Mesothelial cell of epicardium (in vitro differentiated cells): ENCODE results near the gene FNIP2. TPM values are rescaled to one million over a fixed set of nuclear protein-coding genes. Genes with fewer than 3 reads are reported as not detected.

Experiments
- DNase-seq, 2 experiments: peaks; one replicate each; pipeline ENCODE4 v3.0.0; 2021; ENCODE audit warnings: low spot score in 2 of 2; ENCODE audit not compliant: unreplicated experiment in 2 of 2
- H3K27ac Mint-ChIP-seq: 2 replicates; pipeline ENCODE4 v1.8.0; 2021; ENCODE audit warnings: mixed read lengths
- H3K27me3 Mint-ChIP-seq: 2 replicates; pipeline ENCODE4 v1.8.0; 2021; ENCODE audit warnings: low read depth, mixed read lengths
- H3K36me3 Mint-ChIP-seq: 2 replicates; pipeline ENCODE4 v1.8.0; 2021; ENCODE audit warnings: mixed read lengths
- H3K4me1 Mint-ChIP-seq: 2 replicates; pipeline ENCODE4 v1.8.0; 2021; ENCODE audit warnings: mixed read lengths
- H3K4me3 Mint-ChIP-seq: 2 replicates; pipeline ENCODE4 v1.8.0; 2021; ENCODE audit warnings: mild to moderate bottlenecking, moderate library complexity, mixed read lengths
- H3K9me3 Mint-ChIP-seq: 2 replicates; pipeline ENCODE4 v1.8.0; 2021; ENCODE audit warnings: mixed read lengths
- total RNA-seq: library from RNA; stranded (reverse); gene quantifications from 3 replicates; pipeline ENCODE4 v1.2.1, GENCODE V29; 2021
- TF ChIP-seq, protein P1 (sequence below): fragments of 200-600 bp; sonication (generic); IDR thresholded peaks from one replicate; pipeline ENCODE4 v1.5.0; 2021; ENCODE audit warnings: antibody characterized with exemption; ENCODE audit not compliant: unreplicated experiment

The FNIP2 gene
- total RNA-seq, 1 donor from 2014 or later, result 32.1 TPM

- Mint-ChIP-seq H3K27me3 (no peaks in the 10 kb centered on the region), H3K4me1 (peaks cover 16% of the 10 kb centered on the region), H3K9me3 (no peaks in the 10 kb centered on the region), H3K4me3 (no peak overlapping the region), H3K27ac (no peak overlapping the region), H3K36me3 (peaks cover 25% of the 10 kb centered on the region)
- TF ChIP-seq, protein P1, sequence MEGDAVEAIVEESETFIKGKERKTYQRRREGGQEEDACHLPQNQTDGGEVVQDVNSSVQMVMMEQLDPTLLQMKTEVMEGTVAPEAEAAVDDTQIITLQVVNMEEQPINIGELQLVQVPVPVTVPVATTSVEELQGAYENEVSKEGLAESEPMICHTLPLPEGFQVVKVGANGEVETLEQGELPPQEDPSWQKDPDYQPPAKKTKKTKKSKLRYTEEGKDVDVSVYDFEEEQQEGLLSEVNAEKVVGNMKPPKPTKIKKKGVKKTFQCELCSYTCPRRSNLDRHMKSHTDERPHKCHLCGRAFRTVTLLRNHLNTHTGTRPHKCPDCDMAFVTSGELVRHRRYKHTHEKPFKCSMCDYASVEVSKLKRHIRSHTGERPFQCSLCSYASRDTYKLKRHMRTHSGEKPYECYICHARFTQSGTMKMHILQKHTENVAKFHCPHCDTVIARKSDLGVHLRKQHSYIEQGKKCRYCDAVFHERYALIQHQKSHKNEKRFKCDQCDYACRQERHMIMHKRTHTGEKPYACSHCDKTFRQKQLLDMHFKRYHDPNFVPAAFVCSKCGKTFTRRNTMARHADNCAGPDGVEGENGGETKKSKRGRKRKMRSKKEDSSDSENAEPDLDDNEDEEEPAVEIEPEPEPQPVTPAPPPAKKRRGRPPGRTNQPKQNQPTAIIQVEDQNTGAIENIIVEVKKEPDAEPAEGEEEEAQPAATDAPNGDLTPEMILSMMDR, result no peak
- DNase-seq, result no peak
These were observed 102.0 kb downstream of the FNIP2 start for GRCh38 chr4:158870626-158871334.

DNA sequence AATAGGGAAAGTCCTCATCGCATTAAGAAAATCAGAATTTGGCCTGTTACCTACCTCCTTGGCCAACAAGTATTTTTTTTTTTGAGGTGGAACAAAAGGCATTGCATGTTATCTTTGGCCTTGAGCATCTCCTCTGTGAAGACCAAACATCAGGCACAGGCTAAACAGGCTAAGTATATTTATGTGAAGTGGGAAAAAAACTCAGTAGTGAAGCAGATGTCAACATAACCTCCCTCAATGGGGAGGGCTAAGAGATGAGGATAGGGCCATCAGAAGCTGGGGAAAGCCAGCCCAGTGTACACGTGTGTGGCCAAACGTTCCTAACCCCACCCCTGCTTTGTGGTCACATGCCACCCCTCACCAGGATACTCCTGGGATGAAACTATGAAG lies 102.5 kb downstream of the FNIP2 start:
- Mint-ChIP-seq H3K36me3 (peaks cover 25% of the 10 kb centered on the region), H3K4me3 (no peak overlapping the region), H3K4me1 (peaks cover 14% of the 10 kb centered on the region), H3K27me3 (no peaks in the 10 kb centered on the region), H3K9me3 (no peaks in the 10 kb centered on the region), H3K27ac (no peak overlapping the region)
- DNase-seq, result no peak
- TF ChIP-seq, protein P1, result no peak

GRCh38 chr4:158873795-158874401 lies 105.1 kb downstream of the FNIP2 start:
- H3K27me3 Mint-ChIP-seq, result no peaks in the 10 kb centered on the region
- TF ChIP-seq, protein P1, result no peak
- peaks cover 4% of the 10 kb centered on the region for H3K9me3 Mint-ChIP-seq
- peaks cover 29% of the 10 kb centered on the region for H3K36me3 Mint-ChIP-seq
- peaks cover 14% of the 10 kb centered on the region for H3K4me1 Mint-ChIP-seq
- no peak overlapping the region for H3K4me3 Mint-ChIP-seq
- DNase-seq, result no peak
- peak overlapping the region; percentile 71 for H3K27ac Mint-ChIP-seq

DNA sequence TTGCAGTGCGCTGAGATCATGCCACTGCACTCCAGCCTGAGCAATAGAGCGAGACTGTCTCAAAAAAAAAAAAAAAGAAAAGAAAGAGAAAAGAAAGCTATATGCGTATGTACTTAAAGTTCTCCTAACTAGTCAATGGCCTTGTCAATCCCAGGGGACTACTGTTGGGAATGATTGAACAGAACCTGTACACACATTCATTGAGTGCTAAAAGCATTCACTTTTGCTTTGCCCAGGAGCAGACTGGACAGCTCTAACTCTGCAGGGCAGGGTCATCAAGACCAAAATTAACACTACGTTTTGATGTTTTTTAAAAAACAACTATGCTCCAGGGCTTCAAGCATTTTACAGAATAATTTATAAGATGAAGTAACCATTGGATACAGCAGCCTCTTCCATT lies 106.2 kb downstream of the FNIP2 start:
- Mint-ChIP-seq H3K4me3 (no peak overlapping the region), H3K27me3 (no peaks in the 10 kb centered on the region), H3K27ac (no peak overlapping the region), H3K36me3 (peaks cover 27% of the 10 kb centered on the region), H3K9me3 (peaks cover 4% of the 10 kb centered on the region), H3K4me1 (peaks cover 14% of the 10 kb centered on the region)
- DNase-seq, result no peak
- TF ChIP-seq, protein P1, result no peak

DNA sequence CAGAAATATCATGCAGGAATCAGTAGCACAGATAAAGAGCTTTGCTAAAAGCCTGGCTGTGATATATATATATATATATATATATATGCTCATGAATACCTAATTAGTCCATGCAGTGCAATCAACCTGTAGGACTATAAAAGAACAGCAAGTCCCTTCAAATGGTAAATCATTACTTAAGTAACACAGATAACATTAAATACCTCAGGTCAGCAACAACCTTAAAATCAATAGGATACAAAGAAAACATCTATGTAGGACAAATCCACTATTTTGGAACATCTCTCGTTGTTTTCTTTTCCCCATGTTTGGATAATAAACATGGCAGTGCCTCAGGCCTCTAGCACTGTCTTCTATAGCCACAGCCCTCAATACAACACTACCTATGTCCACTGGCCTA lies 106.6 kb downstream of the FNIP2 start:
- H3K4me3 Mint-ChIP-seq, result no peak overlapping the region
- H3K4me1 Mint-ChIP-seq, result peaks cover 14% of the 10 kb centered on the region

More for the DNA sequence above, 106.6 kb downstream of the FNIP2 start:
- no peak for DNase-seq
- TF ChIP-seq, protein P1, result no peak
- Mint-ChIP-seq H3K9me3 (peaks cover 4% of the 10 kb centered on the region), H3K27ac (no peak overlapping the region), H3K27me3 (no peaks in the 10 kb centered on the region), H3K36me3 (peaks cover 27% of the 10 kb centered on the region)
